ENCODE measurements around the gene SCUBE2.

DNA sequence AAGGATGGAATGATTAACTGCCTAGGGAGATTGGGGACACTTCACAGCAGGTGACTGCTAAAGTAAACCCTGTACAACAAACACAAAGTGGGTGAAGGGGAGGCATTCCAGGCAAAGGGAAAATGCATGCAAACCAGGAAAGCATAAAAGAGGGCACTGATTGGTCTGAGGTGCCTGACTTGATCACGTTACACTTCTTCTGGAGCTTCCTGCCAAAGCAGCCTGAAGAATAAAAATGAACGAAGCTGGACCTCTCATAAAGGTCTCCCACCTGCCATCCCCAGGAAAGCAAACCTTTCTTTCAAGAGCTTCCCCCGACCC, 46.7 kb upstream of the SCUBE2 start:
- TF ChIP-seq FOS (IDR thresholded peaks at IDR 0.05; ENCODE audit: low read depth, low read length) (no peak), CEBPB (IDR thresholded peaks at IDR 0.05; ENCODE audit: low read depth, low read length) (no peak), SMC3 (IDR thresholded peaks at IDR 0.05; ENCODE audit: low read depth, low read length) (no peak), POLR2A (IDR thresholded peaks at IDR 0.05; ENCODE audit: low read depth, low read length) (no peak), RFX5 (IDR thresholded peaks at IDR 0.05; ENCODE audit: low read depth, low read length) (no peak), RAD21 (IDR thresholded peaks at IDR 0.05; ENCODE audit: low read length) (no peak), MXI1 (IDR thresholded peaks at IDR 0.05; ENCODE audit: borderline replicate concordance, low read depth, low read length) (no peak), RCOR1 (IDR thresholded peaks at IDR 0.05; ENCODE audit: insufficient replicate concordance, low read length) (no peak), MAZ (IDR thresholded peaks at IDR 0.05; ENCODE audit: borderline replicate concordance, low read depth, low read length) (no peak; the same call in 1 of the 2 replicates), MAFK (IDR thresholded peaks at IDR 0.05; ENCODE audit: low read depth, low read length) (no peak), BHLHE40 (IDR thresholded peaks at IDR 0.05; ENCODE audit: low read depth, low read length) (no peak)
- TF ChIP-seq, protein P1, sequence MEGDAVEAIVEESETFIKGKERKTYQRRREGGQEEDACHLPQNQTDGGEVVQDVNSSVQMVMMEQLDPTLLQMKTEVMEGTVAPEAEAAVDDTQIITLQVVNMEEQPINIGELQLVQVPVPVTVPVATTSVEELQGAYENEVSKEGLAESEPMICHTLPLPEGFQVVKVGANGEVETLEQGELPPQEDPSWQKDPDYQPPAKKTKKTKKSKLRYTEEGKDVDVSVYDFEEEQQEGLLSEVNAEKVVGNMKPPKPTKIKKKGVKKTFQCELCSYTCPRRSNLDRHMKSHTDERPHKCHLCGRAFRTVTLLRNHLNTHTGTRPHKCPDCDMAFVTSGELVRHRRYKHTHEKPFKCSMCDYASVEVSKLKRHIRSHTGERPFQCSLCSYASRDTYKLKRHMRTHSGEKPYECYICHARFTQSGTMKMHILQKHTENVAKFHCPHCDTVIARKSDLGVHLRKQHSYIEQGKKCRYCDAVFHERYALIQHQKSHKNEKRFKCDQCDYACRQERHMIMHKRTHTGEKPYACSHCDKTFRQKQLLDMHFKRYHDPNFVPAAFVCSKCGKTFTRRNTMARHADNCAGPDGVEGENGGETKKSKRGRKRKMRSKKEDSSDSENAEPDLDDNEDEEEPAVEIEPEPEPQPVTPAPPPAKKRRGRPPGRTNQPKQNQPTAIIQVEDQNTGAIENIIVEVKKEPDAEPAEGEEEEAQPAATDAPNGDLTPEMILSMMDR (conservative IDR thresholded peaks at IDR 0.05; ENCODE audit: low read depth, low read length) = no peak
- TF ChIP-seq, protein P2, sequence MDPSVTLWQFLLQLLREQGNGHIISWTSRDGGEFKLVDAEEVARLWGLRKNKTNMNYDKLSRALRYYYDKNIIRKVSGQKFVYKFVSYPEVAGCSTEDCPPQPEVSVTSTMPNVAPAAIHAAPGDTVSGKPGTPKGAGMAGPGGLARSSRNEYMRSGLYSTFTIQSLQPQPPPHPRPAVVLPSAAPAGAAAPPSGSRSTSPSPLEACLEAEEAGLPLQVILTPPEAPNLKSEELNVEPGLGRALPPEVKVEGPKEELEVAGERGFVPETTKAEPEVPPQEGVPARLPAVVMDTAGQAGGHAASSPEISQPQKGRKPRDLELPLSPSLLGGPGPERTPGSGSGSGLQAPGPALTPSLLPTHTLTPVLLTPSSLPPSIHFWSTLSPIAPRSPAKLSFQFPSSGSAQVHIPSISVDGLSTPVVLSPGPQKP (IDR thresholded peaks at IDR 0.05; ENCODE audit: borderline replicate concordance, low read depth, low read length) = no peak
- TF ChIP-seq, protein P3, sequence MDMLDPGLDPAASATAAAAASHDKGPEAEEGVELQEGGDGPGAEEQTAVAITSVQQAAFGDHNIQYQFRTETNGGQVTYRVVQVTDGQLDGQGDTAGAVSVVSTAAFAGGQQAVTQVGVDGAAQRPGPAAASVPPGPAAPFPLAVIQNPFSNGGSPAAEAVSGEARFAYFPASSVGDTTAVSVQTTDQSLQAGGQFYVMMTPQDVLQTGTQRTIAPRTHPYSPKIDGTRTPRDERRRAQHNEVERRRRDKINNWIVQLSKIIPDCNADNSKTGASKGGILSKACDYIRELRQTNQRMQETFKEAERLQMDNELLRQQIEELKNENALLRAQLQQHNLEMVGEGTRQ (IDR thresholded peaks at IDR 0.05; ENCODE audit: low read depth, low read length) = no peak

All from IMR-90 (cell line).